Left colon (tissue), 2 donors: ENCODE results near the gene IQSEC1. TPM values are rescaled to one million over a fixed set of nuclear protein-coding genes. Genes with fewer than 3 reads are reported as not detected.
A peak's percentile ranks its signal among the peaks of the same experiment; 100 is the strongest.

Experiments
- ATAC-seq: fragments of 200-7000 bp; cut with Tn5 transposase; one replicate; pipeline ENCODE4 v1.9.1; 2020; ENCODE audit warnings: mild to moderate bottlenecking, moderate library complexity
- DNase-seq, 2 donors: peaks; one replicate each; pipeline ENCODE4 v3.0.0-alpha.2; 2020
- intact Hi-C, 2 donors: fragments of 100-400 bp; cut with DNase I in 1 of 2; cut with micrococcal nuclease in 1 of 2; formaldehyde crosslinking; loops; one replicate each; pipeline versions ENCODE4 v1.11.2 to v1.14.0; 2022; cut with DNase I, micrococcal nuclease
- long read RNA-seq: library from polyadenylated mRNA; unstranded; transcript quantifications from one replicate; pipeline ENCODE4 v2.0.0, GENCODE V29; 2021
- total RNA-seq, 2 donors: library from RNA; stranded (reverse); fragmentation: NEBNext Ultra II Directional; extraction: Animal tissue kit (Norgen Biotek cat#: 25700); gene quantifications; one replicate each; pipeline ENCODE4 v1.2.1, GENCODE V29; 2021
- donor health status: DM: no; HTN: no; CAD: no.
- donor health status: DM: yes; HTN: yes; CAD: no.

Gene IQSEC1
- 10 to 100 TPM; 17.2 to 23.6 TPM for total RNA-seq
- long read RNA-seq, partial matches to known transcripts, result 13 of 18 reads
- long read RNA-seq, other reads (novel, unspliced or antisense), result 5 of 18 reads

DNA sequence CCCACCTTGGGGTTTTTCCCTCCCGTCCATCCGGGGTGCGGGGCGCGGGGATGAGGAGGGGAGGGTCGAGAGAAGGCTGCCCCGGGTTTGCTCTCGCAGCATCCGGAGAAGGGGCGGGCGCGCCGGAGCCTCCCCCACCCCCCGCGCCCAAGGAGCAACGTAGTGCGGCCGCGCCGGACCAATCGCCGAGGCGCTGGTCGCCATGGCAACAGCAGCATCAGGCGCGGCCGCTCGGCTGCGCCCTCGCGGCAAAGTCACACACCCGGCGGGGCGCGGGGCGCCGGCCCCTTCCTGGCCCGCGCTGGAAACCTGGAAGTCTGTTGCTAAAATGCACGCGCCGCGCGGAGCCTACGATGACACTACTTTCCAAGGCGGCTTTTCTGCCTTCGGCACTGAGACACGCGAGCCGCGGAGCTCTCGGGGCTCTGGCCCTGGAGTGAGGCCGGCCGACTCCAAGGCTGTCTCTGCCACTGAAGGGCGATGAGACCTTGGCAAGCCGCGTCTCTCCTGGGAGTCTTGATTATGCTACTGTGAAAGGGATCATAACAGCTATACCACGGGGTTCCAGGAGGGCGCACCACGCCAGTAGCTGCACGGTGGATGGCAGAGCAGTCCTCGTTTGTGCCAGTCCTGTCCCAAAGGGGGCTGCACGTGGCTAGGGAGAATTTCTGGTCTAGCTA is at the start of gene IQSEC1:
TSS of gene IQSEC1 (minus strand) at position 104 of the 680 bp plus-strand sequence. CDS start 415 bp downstream, outside the sequence.
- peak; percentile 49 to 76 for DNase-seq
- intact Hi-C loops, result no loop called here
- peak; percentile 45 for ATAC-seq

DNA sequence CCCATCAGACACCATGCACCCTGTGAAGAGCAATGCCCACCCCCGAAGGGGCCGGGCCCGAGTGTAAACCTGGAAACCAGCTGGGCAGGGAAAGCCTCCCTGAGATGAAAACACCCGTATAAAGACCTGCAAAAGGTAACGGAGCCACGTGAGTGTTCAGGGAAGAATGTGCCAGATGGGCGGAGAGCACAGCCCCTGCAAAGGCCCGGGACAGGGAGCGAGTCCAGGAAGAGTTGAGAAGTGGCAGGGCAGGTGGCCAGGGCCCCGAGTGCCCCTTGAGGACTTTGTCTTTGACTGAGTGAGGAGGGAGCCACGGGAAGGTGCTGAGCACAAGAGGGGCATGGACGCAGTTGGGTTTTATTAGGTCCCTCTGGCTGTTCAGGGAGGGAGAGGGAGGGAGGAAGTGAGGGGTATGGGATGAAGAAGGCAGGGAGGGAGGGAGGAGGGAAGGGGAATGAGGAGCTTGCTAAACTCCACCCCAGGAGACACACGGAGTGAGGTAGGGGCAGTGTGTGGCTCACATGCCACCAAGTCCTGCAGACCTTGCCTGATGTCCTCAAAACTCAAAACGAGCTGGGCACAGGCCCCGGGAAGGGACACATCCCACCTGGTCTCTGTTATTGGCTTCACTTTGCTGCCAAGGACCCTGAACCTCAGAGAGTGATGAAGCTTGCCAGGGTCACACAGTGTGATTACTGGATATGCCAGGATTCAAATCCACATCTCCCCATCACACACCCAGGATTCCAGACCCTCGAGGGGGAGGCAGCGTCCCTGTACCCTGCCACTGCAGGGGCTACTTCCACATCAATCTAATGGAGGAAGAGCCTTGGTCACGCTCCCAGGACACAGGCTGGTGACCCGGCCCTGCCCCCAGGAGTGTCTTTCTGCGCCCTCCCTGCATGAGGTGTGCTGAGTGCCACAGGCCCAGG is 49.1 kb upstream of the IQSEC1 start:
- intact Hi-C loops, result no loop called here
- ATAC-seq (no peak), DNase-seq (peak in 1 of 2 donors; percentile 1)

DNA sequence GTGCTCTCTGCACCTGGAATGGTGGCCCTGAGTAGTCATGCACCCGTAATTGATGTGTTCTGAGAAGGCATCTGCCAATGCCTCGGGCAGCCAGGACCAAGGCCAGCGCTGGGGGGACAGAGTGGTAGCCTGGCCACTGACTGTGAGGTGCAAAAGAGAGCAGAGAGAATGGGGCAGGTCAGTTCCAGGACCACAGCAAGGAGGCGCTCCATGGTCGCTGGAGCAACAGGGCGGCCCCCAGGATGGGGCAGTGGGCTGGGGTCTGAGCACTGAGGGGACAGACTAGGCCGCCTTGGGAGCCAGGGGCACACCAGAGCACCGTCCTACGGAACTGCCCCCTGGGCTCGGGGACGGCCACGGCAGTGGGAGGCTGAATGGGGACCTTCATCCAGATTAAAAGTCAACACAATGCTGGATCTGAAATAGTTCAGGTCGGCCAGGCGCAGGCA is 48.3 kb upstream of the IQSEC1 start:
- ATAC-seq (no peak), DNase-seq (no peak)
- intact Hi-C loops, result no loop called here

DNA sequence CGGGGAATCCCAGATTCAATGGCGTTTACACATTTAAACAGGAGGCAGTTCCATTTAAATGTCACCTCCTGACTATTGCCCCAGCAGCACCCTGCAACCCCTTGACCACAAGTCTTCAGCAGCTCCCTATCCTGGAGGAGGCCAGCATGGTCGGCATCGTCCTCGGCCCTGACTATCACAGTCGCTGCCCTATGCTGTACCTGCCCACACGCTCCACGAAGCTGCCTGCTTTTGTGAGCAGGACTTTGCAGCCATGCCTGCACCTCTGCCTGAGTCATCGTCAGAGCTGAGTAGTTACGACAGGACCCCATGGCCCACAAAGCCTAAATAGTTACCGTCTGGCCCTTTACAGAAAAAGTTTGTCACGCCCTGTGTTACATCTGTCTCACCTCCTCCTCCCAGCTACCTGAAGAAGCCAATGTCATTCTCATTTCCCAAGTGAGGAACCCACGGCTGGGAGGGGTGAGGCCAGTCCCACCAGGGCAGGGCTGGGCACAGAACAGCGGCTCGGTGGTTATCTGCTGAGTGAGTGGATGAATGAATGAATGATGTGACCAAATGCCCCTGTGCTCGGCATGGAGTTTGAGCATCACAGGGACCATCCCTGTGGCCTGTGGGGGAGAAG is 47.8 kb upstream of the IQSEC1 start:
- intact Hi-C loops, result no loop called here
- ATAC-seq, result no peak
- DNase-seq, result no peak

DNA sequence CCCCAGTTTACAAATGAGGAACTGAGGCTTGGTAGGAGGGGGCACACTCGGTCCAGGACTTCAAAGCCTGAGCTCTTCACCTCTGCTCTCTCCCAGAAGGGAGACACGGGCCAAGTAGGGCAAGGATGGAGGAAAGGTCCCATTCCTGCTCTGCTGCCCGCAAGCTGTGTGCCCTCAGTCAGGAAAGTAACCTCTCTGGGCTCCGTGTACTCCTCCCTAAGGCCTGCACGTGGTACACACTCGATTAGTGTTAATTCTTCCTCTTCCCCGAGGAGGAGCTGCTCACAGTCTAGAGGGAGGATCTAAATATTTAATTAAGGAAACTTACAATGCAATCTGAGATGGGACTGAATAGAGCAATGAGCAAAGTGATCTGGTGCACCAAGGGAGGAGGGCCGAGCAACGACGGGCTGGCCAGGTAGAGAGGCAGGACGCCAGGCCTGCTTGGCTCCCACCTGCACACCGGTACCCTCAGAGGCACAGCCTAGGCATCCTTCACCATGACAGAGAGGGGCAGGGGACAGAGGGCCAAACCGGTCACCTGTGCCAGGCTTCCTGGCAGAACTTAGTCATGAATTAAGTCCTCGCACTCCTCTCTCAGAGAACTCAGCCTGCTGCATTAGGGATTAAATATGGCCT is 47.2 kb upstream of the IQSEC1 start:
- intact Hi-C loops, result no loop called here
- no peak for DNase-seq
- ATAC-seq, result no peak

DNA sequence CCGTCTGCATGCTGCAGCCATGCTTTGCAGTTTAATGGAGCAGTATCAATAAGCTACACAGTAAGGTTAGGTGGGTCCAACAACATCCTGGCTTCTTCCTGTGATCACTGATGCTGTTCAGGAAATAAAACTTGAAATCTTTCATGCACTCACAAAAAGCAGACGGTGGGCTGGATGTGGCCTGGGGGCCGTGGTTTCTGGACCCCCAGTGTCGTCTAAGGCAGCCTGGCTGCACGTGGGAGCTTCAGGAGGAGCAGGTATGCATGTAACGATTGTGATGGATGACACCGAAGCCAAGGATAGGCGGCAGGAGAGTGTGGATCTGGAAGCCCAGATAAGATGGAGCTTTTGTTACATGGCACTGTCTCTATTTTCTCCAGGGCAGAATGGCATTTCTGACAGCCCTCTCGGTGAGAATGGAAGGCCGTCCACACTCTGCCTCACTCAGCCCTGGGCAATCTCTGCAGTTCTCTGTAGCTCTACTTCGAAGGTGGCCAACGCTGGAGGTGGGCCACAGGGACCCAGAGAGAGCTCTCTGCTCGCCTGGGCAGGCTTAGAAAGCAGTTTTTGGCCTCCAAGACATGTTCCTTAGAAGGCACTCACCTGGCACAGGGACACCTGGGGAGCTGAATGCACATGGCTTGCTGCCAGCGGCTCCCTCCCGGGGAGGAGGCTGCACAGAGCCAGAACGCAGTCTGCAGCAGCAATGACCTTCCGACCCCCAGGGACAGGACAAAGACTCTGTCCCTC is 46.4 kb upstream of the IQSEC1 start:
- ATAC-seq (no peak), DNase-seq (no peak)
- intact Hi-C loops, result no loop called here

DNA sequence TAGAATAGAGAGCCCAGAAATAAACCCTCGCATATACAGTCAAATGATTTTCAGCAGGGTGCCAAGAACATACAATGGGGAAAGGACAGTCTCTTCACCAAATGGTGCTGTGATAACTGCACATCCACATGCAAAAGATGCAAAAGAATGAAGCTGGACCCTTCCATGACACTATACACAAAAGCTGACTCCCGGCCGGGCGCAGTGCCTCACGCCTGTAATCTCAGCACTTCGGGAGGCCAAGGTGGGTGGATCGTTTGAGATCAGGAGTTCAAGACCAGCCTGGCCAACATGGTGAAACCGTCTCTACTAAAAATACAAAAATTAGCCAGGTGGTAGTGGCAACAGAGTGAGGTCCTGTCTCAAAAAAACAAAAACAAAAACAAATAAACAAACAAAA is 43.2 kb upstream of the IQSEC1 start:
- intact Hi-C loops, result no loop called here
- DNase-seq, result no peak
- ATAC-seq, result no peak

DNA sequence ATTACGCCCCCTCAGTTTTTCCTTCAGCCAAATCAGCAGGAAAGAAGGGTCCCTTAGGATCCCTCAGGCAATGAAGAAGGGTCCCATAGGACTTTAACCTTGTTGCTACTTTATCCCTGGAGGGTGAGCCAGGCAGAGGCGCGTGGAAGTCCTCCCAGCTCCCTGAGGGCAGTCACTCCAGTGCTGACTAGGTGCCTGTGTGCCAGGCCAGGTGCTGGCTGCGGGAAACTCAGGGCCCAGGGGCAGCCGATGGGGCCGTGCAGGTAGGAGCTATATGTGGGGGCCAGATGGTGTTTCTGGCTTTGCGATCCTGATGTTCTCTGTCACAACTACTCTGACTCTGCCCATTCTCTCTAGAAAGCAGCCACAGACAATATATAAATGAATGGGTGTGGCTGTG is 42.8 kb upstream of the IQSEC1 start:
- intact Hi-C loops, result no loop called here
- DNase-seq (peak in 1 of 2 donors; percentile 13), ATAC-seq (no peak)

DNA sequence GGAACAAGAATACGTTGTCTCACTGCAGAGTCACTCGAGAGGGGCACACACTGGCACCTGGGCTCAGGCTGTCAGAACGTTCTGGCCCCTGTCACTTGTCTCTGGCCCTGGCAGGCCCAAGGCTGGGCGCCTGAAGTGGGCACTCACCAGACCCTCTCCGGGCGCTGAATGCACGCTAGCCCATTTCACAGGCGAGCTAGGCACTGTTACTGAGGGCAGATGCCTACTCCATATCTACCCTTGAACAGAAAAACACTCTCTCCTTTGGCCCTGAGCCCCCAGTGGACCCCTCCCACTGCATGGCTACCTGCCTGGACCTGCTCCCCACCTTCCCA is 42.3 kb upstream of the IQSEC1 start:
- ATAC-seq (no peak), DNase-seq (peak in 1 of 2 donors; percentile 16)
- intact Hi-C loops, result no loop called here

DNA sequence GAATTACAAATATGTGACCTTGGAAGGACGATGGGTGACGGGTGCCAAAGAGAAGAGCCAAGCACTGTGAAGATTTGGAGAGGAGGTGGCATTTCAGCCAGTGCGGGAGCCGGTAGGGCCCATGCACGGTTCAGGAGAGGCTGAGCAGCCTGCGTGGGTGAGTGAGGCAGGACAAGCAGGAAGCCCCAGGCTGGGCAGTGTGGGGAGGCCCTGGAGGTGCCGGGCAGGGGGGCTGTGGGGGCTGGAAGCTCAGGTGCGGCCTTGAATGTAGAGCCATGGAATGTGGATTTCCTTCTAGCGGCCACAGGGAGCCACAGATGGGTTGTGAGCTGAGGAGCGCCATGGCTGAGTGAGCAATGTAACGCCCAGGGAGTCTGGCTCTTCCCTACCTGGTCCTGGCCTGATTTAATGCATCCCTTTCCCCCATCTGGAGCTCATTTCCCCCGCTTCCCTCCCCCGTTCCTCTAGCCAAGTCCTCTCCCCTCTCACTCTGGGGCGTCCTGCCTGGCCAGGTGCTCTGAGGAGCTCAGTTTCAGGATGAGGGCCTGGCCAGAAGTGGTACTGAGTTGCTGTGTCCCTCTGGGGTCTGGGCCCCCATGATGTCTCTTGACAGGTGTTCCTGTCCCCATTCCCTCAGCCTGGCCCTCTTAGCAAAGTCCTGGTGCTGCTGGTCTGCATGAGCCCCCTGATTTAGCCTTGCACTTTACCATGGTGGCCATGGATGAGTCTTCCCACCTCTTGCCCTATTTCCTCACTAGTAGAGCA is 41.8 kb upstream of the IQSEC1 start:
- DNase-seq (peak in 1 of 2 donors; percentile 15), ATAC-seq (no peak)
- intact Hi-C loops, result no loop called here

DNA sequence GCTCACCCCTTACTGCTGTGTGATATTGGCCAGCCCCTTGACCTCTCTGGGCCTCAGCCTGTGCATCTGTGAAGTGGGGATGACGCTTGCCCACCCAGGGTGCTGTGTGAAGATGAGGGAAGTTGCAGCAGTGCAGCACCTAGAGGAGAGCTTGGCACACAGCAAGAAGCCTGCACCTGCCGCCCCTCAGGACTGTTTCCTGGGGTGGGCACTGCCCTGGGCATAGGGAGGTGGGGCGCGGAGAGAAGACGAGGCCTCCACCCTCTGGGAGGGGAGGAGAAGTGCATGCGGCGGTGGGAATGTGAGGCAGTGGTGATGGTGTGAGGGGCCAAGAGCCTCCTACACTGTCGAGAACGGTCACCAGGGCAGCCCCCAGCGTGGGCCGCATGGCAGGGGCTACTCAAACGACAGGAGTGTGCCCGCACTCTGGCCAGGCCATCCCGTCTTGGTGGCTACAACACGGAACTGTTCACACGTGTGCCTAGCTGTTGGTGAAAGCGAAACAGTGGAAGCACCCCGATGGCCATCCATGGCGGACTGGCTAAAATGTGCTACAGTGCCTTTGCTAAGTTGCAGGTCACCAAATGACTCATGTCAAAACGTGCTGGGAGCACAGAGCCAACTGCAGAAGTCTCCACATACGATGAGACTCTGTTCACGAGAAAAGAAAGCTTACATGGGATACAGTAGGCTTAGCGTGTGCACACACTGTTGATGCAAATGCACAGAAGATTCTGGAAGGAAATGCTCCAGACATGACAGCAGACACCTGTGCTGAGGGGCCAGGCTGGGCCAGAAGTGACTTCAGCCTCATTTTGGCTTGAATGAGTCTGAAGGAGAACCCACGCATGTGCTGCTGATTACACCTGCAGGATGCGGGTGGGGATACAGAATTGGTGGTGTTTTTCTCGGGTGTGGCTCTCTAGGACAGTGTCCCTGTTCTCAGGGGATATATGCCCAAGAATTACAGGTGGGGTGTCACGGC is 40.4 kb upstream of the IQSEC1 start:
- ATAC-seq (no peak), DNase-seq (peak in 1 of 2 donors; percentile 15)
- intact Hi-C loops, result no loop called here

DNA sequence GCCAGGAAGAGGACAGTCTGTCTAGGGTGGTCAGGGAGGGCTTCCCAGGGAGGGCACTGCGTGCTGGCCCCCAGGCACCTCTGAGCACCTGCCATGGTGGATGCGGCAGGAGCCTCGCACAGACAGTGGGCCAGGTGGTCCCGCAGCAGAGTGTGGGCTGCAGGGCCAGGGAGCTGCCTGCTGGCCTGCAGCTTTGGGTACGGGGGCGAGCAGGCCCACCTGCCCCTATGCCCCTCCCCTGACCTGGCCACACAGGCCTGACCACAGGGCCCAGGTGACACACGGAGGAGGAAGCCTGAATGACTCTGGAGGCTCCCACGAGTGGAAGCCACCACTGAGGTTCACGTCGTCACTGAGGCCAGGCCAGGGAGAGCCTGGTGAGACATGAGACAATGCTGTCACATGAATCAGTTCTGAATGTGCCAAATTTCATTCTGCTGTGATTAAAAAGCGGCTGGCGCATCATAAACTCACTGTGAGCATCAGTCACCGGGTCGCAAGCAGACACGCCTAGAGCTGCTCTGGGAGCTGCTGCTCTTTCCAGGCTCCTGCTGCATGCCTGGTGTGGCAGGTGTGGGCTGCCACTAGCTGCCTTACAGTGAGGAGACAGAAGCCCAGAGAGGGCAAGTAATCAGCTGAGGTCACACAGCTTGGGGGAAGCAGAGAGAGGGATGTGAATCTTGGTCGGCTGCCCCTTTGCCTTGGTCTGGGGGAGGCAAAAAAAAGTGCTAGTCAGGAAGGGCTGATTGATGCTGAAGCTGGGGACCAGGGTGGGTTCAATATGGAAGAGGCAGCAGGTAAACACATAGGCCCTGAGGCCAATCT is 39.5 kb upstream of the IQSEC1 start:
- ATAC-seq, result no peak
- peak in 1 of 2 donors; percentile 22 for DNase-seq
- intact Hi-C loops, result no loop called here

DNA sequence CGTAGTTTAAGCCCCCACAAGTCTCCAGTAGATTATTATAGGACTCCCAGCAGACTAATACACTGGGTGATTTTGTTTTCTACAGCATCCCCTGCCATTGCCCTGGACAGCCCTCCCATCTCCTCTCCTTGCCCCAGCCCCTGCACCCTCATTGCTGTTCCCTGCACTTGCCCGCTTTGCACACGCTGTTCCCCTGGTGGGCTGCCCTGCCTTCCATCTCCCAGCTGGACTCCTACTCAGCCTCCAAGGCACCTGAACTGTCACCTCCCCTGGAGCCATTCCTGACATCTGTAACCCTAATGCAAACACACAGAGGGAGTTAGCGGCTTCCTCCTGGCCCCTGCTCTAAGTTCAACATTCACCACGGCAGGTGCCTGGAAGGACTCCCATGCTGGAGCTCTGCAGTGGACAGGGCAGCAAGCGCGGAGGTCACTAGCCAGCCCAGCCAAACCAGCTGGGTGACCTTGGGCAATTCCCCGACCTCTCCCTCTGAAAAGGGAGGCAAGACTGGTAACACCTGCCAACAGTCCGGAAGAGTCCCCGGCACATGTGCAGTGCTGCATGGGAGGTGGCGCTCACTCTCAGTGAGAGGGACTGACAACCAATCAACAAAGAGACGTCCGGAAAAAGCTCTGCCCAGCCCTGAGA is 38.8 kb upstream of the IQSEC1 start:
- intact Hi-C loops, result no loop called here
- ATAC-seq, result peak; percentile 73
- DNase-seq, result peak; percentile 40 to 67

DNA sequence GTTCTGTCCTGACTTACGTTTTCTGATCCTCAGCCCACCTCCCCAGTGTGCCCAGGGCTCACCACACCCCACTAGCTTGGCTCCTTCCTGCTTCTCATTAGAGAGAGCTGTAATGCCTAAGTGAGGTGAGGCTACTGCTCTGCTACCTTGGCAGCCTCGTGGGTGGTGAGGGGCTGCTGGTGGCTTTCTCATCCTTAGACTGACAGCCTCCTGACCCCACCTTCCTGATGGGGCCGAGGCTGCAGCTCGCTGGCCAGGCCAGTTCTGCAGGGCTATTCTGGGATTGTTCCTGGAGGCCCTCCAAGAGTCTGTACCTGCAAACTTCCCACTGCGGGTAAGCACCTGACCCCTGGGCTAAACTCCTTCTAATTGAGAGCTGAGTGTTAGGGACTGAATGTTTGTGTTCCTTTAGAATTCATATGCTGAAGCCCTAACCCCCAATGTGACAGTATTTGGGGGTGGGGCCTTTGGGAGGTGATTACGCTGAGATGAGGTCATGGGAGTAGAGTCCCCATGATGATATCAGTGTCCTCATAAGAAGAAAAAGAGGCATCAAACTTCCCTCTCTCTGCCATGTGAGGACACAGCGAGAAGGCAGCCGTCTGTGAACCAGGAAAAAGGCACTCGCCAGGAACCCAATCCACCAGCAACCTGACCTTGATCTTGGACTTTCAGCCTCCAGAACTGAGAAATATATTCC is 38.1 kb upstream of the IQSEC1 start:
- intact Hi-C loops, result no loop called here
- ATAC-seq (peak; percentile 61), DNase-seq (peak; percentile 37 to 39)

DNA sequence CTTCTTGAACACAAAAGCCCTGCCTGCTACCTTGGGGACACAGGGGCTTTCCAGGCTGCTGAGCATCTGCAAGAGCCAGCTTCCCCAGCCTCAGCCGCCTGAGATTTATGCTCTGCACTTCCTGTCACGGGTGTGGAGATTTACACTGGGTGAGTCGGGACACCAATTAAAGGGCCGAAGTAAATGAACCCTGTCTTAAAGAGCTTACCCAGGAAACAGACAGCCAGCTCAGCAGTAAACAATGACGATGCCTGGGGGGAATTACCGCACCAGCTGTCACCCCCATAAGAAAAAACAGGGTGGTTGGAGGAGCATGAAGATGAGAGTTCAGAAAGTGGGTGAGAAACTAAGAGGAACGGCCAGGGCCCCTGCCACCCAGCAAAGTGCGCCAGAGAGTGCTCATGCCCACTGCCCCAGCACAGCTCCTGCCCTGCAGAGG is 37.5 kb upstream of the IQSEC1 start:
- peak; percentile 62 to 79 for DNase-seq
- ATAC-seq, result peak; percentile 82
- intact Hi-C loops, result no loop called here
